ENCODE results near the gene ZSCAN31. TPM values are rescaled to one million over a fixed set of nuclear protein-coding genes. Genes with fewer than 3 reads are reported as not detected.

ZSCAN31 gene
- total and polyA plus RNA-seq, 9 of the 15 experiments (the other 6 are each of a cell fraction or from before 2014, with no cell fraction given) = 3.9 to 12.1 (median 7.0) TPM

- TF ChIP-seq SPI1 (IDR thresholded peaks at IDR 0.05; ENCODE audit: borderline replicate concordance, low read depth, low read length) (peak; percentile 52; the same call in 1 of the 2 replicates), TARDBP (IDR thresholded peaks at IDR 0.05) (no peak), JUND (IDR thresholded peaks at IDR 0.05; ENCODE audit: borderline replicate concordance, low read depth, low read length) (no peak), JUND (tag; IDR thresholded peaks at IDR 0.05; ENCODE audit: borderline replicate concordance, low read depth, low read length) (peak; percentile 10; the same call in 1 of the 3 replicates), HNRNPH1 (optimal IDR thresholded peaks at IDR 0.05; ENCODE audit: low read depth, low read length) (no peak), HMGN3 (IDR thresholded peaks at IDR 0.05; ENCODE audit: borderline replicate concordance, extremely low read depth, insufficient read length, low read depth, low read length) (no peak), ZNF76 (CRISPR knock-in tag; IDR thresholded peaks at IDR 0.05; ENCODE audit: borderline replicate concordance) (no peak), STAT5B (CRISPR knock-in tag; IDR thresholded peaks at IDR 0.05) (no peak), KAT7 (CRISPR knock-in tag; IDR thresholded peaks at IDR 0.05; ENCODE audit: borderline replicate concordance) (peak; percentile 69; the same call in 1 of the 2 replicates), CHD1 (IDR thresholded peaks at IDR 0.05; ENCODE audit: low read length) (peak; percentile 76), PKNOX1 (IDR thresholded peaks at IDR 0.05) (no peak), EP400 (IDR thresholded peaks at IDR 0.05) (0 out of 2 replicates have a peak, but pooled peaks have one; percentile 2), TCF3 (CRISPR knock-in tag; IDR thresholded peaks at IDR 0.05) (no peak), ZNF444 (CRISPR knock-in tag; IDR thresholded peaks at IDR 0.05) (no peak), ZNF133 (CRISPR knock-in tag; IDR thresholded peaks at IDR 0.05) (no peak), NFIC (IDR thresholded peaks at IDR 0.05) (peak; percentile 97), DMBX1 (CRISPR knock-in tag; IDR thresholded peaks at IDR 0.05; ENCODE audit: borderline replicate concordance) (no peak), PREB (CRISPR knock-in tag; IDR thresholded peaks at IDR 0.05) (no peak), MNT (conservative IDR thresholded peaks at IDR 0.05) (no peak), ZNF696 (CRISPR knock-in tag; conservative IDR thresholded peaks at IDR 0.05) (no peak), PRMT5 (CRISPR knock-in tag; IDR thresholded peaks at IDR 0.05) (no peak), BRCA1 (IDR thresholded peaks at IDR 0.05) (no peak), BRCA1 (CRISPR knock-in tag; IDR thresholded peaks at IDR 0.05) (no peak), BRF1 (IDR thresholded peaks at IDR 0.05; ENCODE audit: borderline replicate concordance, extremely low read depth, insufficient read length) (no peak), NFIX (CRISPR knock-in tag; IDR thresholded peaks at IDR 0.05; ENCODE audit: low read depth) (peak; percentile 26; the same call in 1 of the 2 replicates), RBM15 (IDR thresholded peaks at IDR 0.05; ENCODE audit: insufficient read depth, low read length) (no peak), ZNF24 (IDR thresholded peaks at IDR 0.05) (0 out of 2 replicates have a peak, but pooled peaks have one; percentile 50)
- TF ChIP-seq, protein P1, sequence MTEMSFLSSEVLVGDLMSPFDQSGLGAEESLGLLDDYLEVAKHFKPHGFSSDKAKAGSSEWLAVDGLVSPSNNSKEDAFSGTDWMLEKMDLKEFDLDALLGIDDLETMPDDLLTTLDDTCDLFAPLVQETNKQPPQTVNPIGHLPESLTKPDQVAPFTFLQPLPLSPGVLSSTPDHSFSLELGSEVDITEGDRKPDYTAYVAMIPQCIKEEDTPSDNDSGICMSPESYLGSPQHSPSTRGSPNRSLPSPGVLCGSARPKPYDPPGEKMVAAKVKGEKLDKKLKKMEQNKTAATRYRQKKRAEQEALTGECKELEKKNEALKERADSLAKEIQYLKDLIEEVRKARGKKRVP (CRISPR knock-in tag; IDR thresholded peaks at IDR 0.05) = no peak; the same call in 1 of the 2 replicates
Measured at GRCh38 chr6:28351087-28351486, 15.1 kb upstream of the ZSCAN31 start (continued).

All from K562 (cell line).